Occipital lobe (tissue), 2 donors: ENCODE results near the gene PRR35. TPM values are rescaled to one million over a fixed set of nuclear protein-coding genes. Genes with fewer than 3 reads are reported as not detected.

Experiments used
- DNase-seq: peaks from one replicate; lab custom pipeline; 2025; lab: John Stamatoyannopoulos, UW
- total RNA-seq: library from RNA; depleted of rRNA; stranded (reverse); fragments of >200 nt; gene quantifications from one replicate; pipeline ENCODE4 v1.2.3, GENCODE V29; 2014

PRR35 gene
- total RNA-seq, 1 donor from 2014 or later, result not detected

DNA sequence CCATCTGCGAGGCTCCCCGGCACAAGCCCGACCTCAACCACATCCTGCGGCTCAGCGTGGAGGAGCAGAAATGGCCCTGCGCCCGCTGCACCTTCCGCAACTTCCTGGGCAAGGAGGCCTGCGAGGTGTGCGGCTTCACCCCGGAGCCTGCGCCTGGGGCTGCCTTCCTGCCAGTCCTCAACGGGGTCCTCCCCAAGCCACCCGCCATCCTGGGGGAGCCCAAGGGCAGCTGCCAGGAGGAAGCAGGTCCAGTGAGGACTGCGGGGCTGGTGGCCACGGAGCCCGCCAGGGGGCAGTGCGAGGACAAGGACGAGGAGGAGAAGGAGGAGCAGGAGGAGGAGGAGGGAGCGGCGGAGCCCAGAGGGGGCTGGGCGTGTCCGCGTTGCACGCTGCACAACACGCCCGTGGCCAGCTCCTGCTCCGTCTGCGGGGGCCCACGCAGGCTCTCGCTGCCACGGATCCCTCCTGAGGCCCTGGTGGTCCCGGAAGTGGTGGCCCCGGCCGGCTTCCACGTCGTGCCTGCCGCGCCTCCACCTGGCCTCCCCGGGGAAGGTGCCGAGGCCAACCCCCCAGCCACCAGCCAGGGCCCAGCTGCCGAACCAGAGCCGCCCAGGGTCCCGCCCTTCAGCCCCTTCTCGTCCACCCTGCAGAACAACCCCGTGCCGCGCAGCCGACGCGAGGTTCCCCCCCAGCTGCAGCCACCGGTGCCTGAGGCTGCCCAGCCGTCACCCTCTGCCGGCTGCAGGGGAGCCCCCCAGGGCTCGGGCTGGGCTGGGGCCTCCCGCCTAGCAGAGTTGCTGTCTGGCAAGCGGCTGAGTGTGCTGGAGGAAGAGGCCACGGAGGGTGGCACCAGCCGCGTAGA, 13.1 kb upstream of the PRR35 start:
- peak; percentile 63 for DNase-seq

DNA sequence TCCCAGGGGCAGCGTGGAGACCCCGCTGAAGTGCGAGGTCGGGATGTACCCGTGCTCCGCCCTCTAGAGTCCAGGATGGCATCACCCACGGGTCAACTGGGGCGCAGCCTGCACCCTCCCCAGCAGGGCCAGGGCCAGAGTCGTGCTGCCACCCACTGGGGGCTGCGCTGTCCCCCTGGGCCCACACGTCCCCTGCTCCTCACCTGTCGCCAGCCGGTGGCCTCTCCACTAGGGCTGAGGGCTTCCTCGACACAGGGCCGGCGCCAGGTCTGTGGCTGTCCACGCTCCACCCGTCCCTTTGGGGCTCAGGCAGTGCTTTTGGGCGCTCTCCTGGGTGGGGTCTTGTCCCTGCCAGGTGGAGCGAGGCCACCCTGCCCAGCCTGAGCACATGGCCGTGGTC, 11.6 kb upstream of the PRR35 start:
- no peak for DNase-seq

- no peak for DNase-seq
Measured at GRCh38 chr16:549544-550263, 10.5 kb upstream of the PRR35 start.

GRCh38 chr16:551210-551609, 9.0 kb upstream of the PRR35 start:
- no peak for DNase-seq

DNA sequence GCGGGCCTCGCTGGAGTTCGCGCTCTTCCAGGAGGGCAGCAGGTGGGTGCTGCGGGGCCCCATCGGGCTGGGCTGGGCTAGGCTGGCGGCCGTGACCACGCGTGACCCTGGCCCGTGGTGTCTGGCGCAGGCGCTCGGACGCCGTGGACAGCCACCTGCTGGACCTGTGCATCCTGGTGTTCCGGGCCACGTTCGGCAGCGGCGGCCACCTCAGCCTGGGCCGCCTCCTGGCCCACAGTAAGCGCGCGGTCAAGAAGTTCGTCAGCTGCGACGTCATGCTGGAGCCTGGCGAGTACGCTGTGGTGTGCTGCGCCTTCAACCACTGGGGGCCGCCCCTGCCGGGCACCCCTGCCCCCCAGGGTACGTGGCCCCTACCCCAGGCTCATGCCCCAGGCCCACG, 8.0 kb upstream of the PRR35 start:
- no peak for DNase-seq

GRCh38 chr16:553601-554296, 6.4 kb upstream of the PRR35 start:
- DNase-seq, result no peak

GRCh38 chr16:554297-554621, 5.9 kb upstream of the PRR35 start:
- no peak for DNase-seq

DNA sequence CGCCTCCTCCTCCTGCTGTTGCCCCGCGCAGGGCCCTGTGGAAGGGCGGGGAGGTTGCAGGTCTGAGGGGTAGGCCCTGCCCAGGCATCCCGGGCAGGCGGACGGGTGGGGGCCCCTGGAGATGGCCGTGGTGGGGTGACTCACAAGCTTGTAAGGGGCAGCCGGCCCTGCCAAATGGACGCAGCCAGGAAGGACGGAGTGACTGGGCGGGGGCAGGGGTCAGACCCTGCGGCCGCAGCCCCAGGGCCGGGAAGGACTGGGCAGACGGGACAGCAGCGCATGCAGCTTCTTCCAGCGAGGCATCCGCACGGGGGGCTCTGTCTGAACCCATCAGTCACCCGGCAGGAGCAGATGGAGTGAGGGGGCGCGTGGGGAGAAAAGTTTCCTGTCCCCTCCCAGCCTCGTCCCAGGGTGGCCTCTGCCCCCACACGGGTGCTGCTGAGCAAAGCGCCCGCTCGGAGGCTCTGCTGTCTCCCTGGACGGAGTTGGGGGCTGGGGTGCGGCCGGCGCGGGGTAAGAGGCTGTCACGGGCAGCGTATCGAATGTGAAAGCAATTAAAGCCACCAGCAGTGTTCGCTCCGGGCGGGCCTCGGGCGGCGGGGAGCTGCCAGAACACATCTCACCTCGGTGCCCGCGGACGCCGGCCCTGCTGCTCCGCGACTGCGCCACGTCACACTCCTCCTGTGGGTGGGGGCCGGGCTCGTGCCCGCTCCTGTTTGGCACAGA, 5.4 kb upstream of the PRR35 start:
- DNase-seq, result no peak

DNA sequence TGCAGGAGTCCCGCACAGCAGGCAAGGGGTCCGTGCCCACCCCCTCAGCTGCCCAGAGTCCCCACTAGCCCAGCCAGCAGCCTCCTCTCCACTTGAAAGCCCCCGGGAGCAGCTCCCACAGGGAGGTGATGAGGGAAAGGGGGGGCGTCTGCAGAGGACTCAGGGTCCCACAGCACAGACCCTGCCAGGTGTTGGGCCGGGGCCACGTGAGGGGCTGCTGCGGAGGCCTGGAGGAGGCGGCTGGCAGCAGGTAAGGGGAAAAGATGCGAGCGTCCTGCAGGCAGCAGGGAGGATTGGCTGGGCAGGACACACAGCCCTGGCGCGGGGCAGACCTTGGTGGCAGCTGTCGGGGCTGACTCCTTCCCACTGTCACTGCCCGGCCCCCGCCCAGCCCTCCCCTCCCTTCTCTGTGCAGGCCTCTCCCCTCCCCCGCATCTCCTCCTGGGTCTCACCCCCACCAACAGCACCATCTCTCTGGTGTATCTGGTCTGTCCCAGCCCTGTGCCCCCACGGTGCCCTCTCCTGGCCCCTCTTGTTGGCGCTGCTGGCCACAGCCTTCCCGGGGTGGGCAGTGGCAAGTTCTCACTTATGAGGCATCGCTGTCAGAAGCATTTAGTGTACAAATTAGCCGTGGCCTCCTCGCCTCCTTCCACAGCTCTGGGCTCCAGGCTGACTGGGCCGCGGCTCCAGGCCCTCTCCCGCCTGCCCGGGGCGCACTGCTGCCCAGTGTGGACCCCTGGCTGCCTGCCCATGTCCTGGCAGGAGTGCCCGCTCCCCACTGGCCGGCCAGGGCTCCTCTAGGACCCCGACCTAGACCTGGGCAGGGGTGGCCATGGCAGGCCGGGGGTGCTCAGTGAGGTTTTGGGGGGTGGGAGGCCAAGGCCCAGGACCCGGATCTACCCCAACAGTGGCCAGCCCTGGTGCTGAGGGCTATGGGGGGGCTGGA, 4.4 kb upstream of the PRR35 start:
- DNase-seq, result no peak

- DNase-seq, result no peak
Measured at GRCh38 chr16:556474-557173, 3.6 kb upstream of the PRR35 start.

- DNase-seq, result no peak
Measured at GRCh38 chr16:557463-558297, 2.5 kb upstream of the PRR35 start.

DNA sequence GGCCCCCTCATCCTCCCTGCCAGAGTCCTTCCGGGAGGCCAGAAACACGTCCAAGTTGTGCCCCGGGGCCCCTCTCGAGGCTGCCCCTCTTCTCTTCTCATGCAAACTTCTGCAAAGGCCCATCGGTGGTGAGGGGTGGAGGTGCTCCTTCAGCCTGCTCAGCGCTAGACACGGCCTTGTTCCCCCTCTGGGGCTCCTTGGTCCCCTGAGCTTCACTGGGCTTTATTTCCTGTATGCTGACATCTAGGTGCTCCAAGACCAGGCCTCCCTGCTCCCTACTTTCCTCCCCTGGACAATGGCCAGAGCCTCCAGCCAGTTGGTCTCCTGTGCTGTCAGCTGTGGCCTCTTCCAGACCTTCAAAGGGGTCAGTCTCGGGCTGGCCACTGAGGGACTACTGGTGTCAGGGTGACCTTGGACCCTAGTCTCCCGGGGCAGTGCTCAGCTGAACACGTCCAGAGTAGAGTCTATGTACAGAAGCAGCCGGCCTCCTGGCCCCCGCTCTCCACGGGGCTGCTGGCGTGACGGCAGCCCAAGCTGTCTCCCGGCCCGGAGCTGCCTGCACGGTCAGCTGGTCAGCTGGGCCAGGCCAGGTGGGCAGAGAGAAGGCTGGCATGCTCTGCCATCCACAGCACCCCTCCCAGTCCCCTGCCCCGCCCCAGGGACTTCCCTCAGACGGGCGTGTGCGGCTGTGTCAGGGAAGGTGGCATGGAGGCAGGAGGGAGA, 1.7 kb upstream of the PRR35 start:
- no peak for DNase-seq

- no peak for DNase-seq
Measured at GRCh38 chr16:559021-559380, 1.2 kb upstream of the PRR35 start.

GRCh38 chr16:559411-560203, 587 bp upstream of the PRR35 start:
- DNase-seq, result no peak

- DNase-seq, result no peak
Measured at GRCh38 chr16:560701-561412, 663 bp downstream of the PRR35 start.

DNA sequence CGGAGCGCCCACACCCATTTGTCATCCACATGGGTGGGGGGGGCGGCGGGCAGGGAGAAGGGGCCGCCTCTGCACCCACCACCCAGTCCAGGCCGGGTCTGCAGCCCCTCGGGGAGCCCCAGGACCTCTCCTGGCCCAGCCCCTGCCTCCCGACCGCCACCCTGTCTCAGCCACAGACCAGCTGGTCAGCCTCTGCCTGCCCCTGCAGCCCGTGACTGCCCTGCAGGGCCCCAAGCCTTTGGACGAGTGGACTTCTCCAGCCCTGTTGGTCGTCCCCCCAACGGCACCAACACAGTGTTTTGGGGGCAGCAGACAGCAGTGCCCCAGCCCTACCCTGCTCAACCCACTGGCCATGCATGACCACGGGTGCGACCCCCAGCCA, 1.2 kb downstream of the PRR35 start:
- DNase-seq, result no peak
